OCI-LY3 (cell line): Measurements from ENCODE around the gene NTNG1.
A peak's percentile ranks its signal among the peaks of the same experiment; 100 is the strongest.

Source experiments
- EZH2phosphoT487 ChIP-seq: fragments of 200-600 bp; shearing (Covaris generic); IDR thresholded peaks from 2 replicates; pipeline ENCODE4 v1.6.1; 2018; ENCODE audit warnings: antibody characterized with exemption, mixed run types, low read depth
- TF ChIP-seq, protein P1 (sequence below): fragments of 200-600, 300-600 bp; sonication (generic); IDR thresholded peaks from 2 replicates; pipeline ENCODE4 v1.5.1; 2014; ENCODE audit warnings: antibody characterized with exemption, low read length, low read depth

- TF ChIP-seq, protein P1, sequence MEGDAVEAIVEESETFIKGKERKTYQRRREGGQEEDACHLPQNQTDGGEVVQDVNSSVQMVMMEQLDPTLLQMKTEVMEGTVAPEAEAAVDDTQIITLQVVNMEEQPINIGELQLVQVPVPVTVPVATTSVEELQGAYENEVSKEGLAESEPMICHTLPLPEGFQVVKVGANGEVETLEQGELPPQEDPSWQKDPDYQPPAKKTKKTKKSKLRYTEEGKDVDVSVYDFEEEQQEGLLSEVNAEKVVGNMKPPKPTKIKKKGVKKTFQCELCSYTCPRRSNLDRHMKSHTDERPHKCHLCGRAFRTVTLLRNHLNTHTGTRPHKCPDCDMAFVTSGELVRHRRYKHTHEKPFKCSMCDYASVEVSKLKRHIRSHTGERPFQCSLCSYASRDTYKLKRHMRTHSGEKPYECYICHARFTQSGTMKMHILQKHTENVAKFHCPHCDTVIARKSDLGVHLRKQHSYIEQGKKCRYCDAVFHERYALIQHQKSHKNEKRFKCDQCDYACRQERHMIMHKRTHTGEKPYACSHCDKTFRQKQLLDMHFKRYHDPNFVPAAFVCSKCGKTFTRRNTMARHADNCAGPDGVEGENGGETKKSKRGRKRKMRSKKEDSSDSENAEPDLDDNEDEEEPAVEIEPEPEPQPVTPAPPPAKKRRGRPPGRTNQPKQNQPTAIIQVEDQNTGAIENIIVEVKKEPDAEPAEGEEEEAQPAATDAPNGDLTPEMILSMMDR = peak; percentile 44
- no peak for TF ChIP-seq EZH2phosphoT487
These were observed 336.4 kb downstream of the NTNG1 start for GRCh38 chr1:107477233-107477632.
